Bronchial epithelial cell (primary cell): Measurements from ENCODE around the gene SIRPB1. TPM values are rescaled to one million over a fixed set of nuclear protein-coding genes. Genes with fewer than 3 reads are reported as not detected.

Experiments
- DNase-seq: peaks from one replicate; pipeline ENCODE4 v3.0.0-alpha.2; 2010; ENCODE audit warnings: low read depth
- FAIRE-seq: peaks from 2 replicates; lab custom pipeline; 2011; peaks lifted over from hg19 to GRCh38; lab: Jason Lieb, UNC
- H3K27me3 ChIP-seq: 2 replicates; pipeline ENCODE4 v1.5.1; 2011; ENCODE audit warnings: low read length; ENCODE audit not compliant: control insufficient read depth, insufficient read depth
- H3K36me3 ChIP-seq: 2 replicates; pipeline ENCODE4 v1.5.1; 2011; ENCODE audit warnings: low read length; ENCODE audit not compliant: control insufficient read depth, insufficient read depth
- H3K4me3 ChIP-seq: 2 replicates; pipeline ENCODE4 v1.5.1; 2011; ENCODE audit warnings: mild to moderate bottlenecking, low read depth, low read length, control low read depth
- total RNA-seq: library from RNA; depleted of rRNA; stranded (reverse); fragments of >200 nt; gene quantifications from 2 replicates; pipeline ENCODE4 v1.2.1, GENCODE V29; 2014
- TF ChIP-seq, protein P1 (sequence below): IDR thresholded peaks from 2 replicates; pipeline ENCODE4 v1.5.1; 2011; ENCODE audit warnings: mild to moderate bottlenecking, moderate library complexity, low read length, control low read depth, inconsistent platforms; ENCODE audit not compliant: insufficient read depth, severe bottlenecking

SIRPB1 gene
- total RNA-seq: not detected in 2 replicates

DNA sequence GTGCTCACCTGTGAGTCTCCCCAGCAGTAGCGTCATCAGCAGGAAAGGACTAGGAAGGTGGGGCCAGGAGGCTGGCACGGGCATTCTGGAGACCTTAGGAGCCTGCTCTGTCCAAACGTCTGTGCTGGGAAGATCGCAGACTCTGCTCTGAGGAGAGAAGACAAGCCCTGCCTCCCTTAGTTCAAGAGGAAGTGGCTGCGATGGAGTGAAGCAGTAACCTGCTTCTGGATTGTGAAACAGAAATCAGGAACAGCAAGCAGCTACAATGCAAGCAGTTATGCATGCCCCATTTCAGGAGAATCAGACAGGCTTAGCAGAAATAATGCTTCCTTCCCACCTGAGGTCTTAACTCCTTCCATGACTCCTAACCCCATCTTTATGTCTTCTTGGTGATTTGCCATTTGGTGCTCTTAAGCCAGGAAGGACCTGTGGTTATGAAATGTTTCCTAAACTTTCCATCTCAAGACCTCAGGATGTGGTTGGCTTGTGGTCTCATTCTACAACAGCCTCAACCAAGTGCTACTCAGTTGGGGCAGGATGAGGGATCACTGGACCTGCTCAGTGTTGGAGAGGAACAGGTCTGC lies at the start of gene SIRPB1:
Gene SIRPB1 (minus strand): TSS at position 149 of the 584 bp plus-strand sequence. CDS start 65 bp downstream, at position 84.
- Histone ChIP-seq H3K36me3 (no peaks in the 10 kb centered on the region), H3K27me3 (no peaks in the 10 kb centered on the region), H3K4me3 (no peak within 1 kb of the TSS)
- DNase-seq (no peak), FAIRE-seq (no peak)
- TF ChIP-seq, protein P1, sequence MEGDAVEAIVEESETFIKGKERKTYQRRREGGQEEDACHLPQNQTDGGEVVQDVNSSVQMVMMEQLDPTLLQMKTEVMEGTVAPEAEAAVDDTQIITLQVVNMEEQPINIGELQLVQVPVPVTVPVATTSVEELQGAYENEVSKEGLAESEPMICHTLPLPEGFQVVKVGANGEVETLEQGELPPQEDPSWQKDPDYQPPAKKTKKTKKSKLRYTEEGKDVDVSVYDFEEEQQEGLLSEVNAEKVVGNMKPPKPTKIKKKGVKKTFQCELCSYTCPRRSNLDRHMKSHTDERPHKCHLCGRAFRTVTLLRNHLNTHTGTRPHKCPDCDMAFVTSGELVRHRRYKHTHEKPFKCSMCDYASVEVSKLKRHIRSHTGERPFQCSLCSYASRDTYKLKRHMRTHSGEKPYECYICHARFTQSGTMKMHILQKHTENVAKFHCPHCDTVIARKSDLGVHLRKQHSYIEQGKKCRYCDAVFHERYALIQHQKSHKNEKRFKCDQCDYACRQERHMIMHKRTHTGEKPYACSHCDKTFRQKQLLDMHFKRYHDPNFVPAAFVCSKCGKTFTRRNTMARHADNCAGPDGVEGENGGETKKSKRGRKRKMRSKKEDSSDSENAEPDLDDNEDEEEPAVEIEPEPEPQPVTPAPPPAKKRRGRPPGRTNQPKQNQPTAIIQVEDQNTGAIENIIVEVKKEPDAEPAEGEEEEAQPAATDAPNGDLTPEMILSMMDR: no peak

DNA sequence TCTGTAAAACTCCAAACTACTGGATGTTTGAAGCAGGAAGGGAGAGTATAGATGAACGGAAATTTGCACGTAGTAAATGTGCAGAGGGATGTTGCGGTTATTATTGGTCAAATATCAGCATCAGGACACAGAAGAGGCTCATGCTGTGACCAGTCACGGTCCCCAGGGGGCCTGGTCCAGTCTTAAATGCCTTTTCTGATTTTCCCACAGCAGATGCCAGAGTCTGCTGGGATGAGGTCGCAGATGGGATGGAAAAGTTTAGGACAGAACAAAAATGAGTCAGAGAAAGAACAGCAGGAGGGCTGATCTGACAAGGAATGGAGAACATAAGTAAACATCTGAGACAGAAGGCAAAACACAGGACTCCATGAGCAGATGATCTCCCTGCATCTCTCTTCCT lies 49.5 kb upstream of the SIRPB1 start:
- peaks cover 3% of the 10 kb centered on the region for H3K27me3 ChIP-seq
- TF ChIP-seq, protein P1: no peak
- DNase-seq (no peak), FAIRE-seq (no peak)
- no peak overlapping the region for H3K4me3 ChIP-seq
- no peaks in the 10 kb centered on the region for H3K36me3 ChIP-seq

DNA sequence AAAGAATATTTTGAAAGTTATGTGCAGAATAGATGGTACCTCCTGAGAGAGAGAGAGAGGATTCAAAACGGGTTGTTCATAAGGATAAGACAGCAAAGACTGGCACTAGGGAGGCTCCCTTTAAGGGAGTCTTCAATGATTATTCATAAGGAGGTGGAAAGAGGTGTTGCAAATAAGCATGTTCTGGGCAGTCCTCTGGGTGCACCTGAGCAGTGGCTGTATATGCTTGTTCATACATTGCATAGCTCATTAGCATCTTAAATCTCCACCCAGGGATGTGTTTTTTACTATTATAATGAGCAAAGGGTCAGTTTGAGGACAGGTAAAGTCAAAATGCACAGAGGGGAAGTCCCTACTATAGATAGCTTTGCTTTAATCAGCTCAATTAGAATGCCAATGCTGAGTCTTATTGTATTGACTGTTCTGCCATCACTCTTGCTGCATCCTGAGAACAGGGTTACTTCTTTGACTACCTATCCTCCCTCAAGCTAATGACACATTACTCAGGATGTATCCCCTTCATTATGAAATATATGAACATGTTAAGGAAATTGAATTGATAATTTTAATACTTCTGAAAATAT lies 47.8 kb upstream of the SIRPB1 start:
- no peak for FAIRE-seq
- H3K4me3 ChIP-seq: no peak overlapping the region

DNA sequence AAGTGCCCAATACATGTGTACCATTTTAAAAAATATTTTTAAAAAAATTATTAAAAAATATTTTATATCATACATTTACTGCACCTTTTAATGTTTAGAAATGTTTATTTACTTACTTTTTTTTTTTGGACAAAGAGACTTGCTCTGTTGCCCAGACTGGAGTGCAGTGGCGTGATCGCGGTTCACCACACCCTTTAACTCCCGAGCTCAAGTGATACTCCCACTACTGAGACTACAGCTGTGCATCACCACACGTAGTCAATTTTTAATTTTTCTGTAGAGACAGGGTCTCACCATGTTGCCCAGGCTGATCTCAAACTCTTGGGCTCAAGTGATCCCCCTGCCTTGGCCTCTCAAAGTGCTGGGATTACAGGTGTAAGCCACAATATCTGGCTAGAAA lies 47.0 kb upstream of the SIRPB1 start:
- TF ChIP-seq, protein P1: no peak
- DNase-seq: no peak
- Histone ChIP-seq H3K4me3 (no peak overlapping the region), H3K27me3 (no peaks in the 10 kb centered on the region), H3K36me3 (no peaks in the 10 kb centered on the region)
- FAIRE-seq: no peak

More for the DNA sequence above, 47.8 kb upstream of the SIRPB1 start:
- no peak for DNase-seq
- Histone ChIP-seq H3K36me3 (no peaks in the 10 kb centered on the region), H3K27me3 (no peaks in the 10 kb centered on the region)
- TF ChIP-seq, protein P1: no peak

DNA sequence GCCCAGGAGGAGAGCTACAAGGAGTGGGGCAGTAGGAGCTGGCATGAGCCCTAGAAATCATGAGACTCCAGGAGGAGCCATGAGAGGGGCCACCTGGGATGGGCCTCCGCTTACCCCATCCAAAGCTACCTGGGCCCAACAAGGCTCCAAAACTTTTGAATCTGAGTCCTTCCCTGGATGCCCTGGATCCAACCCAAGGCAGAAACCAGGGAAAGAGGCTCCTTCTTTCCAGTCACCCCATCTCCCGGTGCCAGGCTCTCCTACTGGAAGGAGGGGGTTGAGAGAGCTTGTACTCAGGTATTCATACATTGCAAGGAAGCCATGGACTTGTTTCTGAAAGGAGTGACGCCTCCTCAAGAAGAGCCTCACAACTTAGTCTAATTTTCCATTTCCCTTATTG lies 45.5 kb upstream of the SIRPB1 start:
- H3K36me3 ChIP-seq: no peaks in the 10 kb centered on the region
- FAIRE-seq: no peak
- H3K4me3 ChIP-seq: no peak overlapping the region
- DNase-seq: no peak
- TF ChIP-seq, protein P1: no peak
- H3K27me3 ChIP-seq: no peaks in the 10 kb centered on the region
